OCI-LY1 (cell line): ENCODE data around the gene LRFN3.

Experiments
- H2AFZ ChIP-seq: fragments of 200-600 bp; sonication (generic), shearing (Covaris generic); 2 replicates; pipeline ENCODE4 v1.6.0; 2014; ENCODE audit warnings: antibody characterized with exemption, mild to moderate bottlenecking, low read length
- H3F3A ChIP-seq: fragments of 200-600 bp; sonication (generic), shearing (Covaris generic); 2 replicates; pipeline ENCODE4 v1.6.0; 2014; ENCODE audit warnings: mild to moderate bottlenecking, antibody characterized with exemption, low read length, moderate library complexity; ENCODE audit not compliant: insufficient read depth
- H3K27ac ChIP-seq: fragments of 200-600 bp; sonication (generic); 2 replicates; pipeline ENCODE4 v1.5.1; 2014; ENCODE audit warnings: low read length, mixed run types, mild to moderate bottlenecking, low read depth; ENCODE audit not compliant: poor library complexity, severe bottlenecking
- H3K27me3 ChIP-seq: fragments of 200-600 bp; sonication (generic); 2 replicates; pipeline ENCODE4 v1.6.0; 2014; ENCODE audit warnings: antibody characterized with exemption, mild to moderate bottlenecking, low read length, moderate library complexity; ENCODE audit not compliant: insufficient read depth
- H3K36me3 ChIP-seq: fragments of 200-600 bp; sonication (generic); 2 replicates; pipeline ENCODE4 v1.6.1; 2014; ENCODE audit warnings: mild to moderate bottlenecking, antibody characterized with exemption, low read length, moderate library complexity, mixed read lengths; ENCODE audit not compliant: insufficient read depth
- H3K4me1 ChIP-seq: fragments of 200-600 bp; sonication (generic); 2 replicates; pipeline ENCODE4 v1.5.1; 2014; ENCODE audit warnings: mild to moderate bottlenecking, low read length, moderate library complexity; ENCODE audit not compliant: insufficient read depth, severe bottlenecking
- H3K4me2 ChIP-seq: fragments of 200-600 bp; sonication (generic), shearing (Covaris generic); 2 replicates; pipeline ENCODE4 v1.6.1; 2014; ENCODE audit warnings: low read length
- H3K4me3 ChIP-seq: fragments of 200-600 bp; sonication (generic); 2 replicates; pipeline ENCODE4 v1.5.1; 2014; ENCODE audit warnings: low read length, low read depth, mild to moderate bottlenecking, mixed read lengths; ENCODE audit not compliant: poor library complexity, severe bottlenecking
- H3K79me2 ChIP-seq: fragments of 200-600 bp; shearing (Covaris generic); 2 replicates; pipeline ENCODE4 v1.6.1; 2016; ENCODE audit warnings: mixed run types, low read length, mixed read lengths; ENCODE audit not compliant: insufficient read depth
- H3K9ac ChIP-seq: fragments of 200-600 bp; sonication (generic), shearing (Covaris generic); 2 replicates; pipeline ENCODE4 v1.6.1; 2014; ENCODE audit warnings: mild to moderate bottlenecking, low read length, mixed read lengths
- H3K9me2 ChIP-seq: fragments of 200-600 bp; sonication (generic), shearing (Covaris generic); 2 replicates; pipeline ENCODE4 v1.6.1; 2014; ENCODE audit warnings: low read depth, mild to moderate bottlenecking, low read length, mixed read lengths
- H3K9me3 ChIP-seq: fragments of 200-600 bp; shearing (Covaris generic); 2 replicates; pipeline ENCODE4 v1.6.1; 2014; ENCODE audit warnings: low read length, mixed read lengths
- H4K20me1 ChIP-seq: fragments of 200-600 bp; sonication (generic), shearing (Covaris generic); 2 replicates; pipeline ENCODE4 v1.6.0; 2016; ENCODE audit warnings: mild to moderate bottlenecking, low read length; ENCODE audit not compliant: insufficient read depth
- CTCF ChIP-seq: fragments of 200-600 bp; sonication (generic), shearing (Covaris generic); IDR thresholded peaks from 2 replicates; pipeline ENCODE4 v1.5.1; 2017; ENCODE audit warnings: mild to moderate bottlenecking, antibody characterized with exemption, low read length, moderate library complexity, mixed read lengths
- EZH2 ChIP-seq: fragments of 200-600 bp; sonication (generic), shearing (Covaris generic); IDR thresholded peaks from 2 replicates; pipeline ENCODE4 v1.8.0; 2017; ENCODE audit warnings: borderline replicate concordance, mixed run types, mild to moderate bottlenecking, antibody characterized with exemption, low read length, moderate library complexity, mixed read lengths

Gene LRFN3

DNA sequence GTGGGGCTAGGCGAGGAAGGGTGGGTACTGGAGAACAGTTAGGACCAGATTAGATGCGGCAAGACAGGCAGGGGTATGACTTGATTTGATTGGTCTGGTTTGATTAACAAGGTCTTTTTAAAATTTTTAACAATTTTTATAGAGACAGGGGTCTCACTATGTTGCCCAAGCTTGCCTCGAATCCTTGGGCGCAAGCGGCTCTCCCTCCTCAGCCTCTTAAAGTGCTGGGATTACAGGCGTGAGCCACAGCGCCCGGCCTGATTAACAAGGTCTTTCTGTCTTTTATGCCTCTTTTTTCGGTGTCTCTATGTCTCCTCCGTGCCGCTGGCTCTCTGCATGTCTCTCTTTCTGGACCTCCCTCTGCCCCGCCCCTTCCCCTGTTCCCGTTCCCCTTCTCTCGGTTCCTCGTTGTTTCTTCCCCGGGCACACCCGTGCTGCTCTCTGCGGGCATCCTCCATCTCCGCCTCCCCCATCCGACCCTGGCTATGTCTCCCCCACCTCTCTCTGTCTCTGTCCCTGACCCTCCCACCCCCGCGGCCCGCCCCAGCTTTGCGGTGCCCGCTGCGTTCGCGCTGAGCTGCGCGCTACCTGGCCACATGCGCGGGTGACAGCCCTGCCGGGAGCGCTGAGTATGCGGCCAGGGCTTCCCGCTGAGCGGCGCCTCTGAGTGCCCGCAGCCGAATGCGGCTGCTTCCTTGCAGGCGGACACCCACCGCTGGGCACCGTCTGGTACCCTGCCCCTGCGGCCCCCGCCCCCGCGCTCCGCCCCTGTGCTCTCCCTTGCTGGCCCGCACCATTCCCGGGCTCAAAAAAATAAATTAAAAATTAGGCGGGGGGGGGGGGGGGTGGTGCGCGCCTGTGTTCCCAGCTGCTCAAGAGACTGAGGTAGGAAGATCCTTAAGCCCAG is 50.7 kb downstream of the LRFN3 start:
- Histone ChIP-seq H3K79me2 (no peaks in the 10 kb centered on the region), H2AFZ (no peak overlapping the region), H3K36me3 (no peaks in the 10 kb centered on the region), H3K9ac (peak overlapping the region; percentile 48; the same call in 1 of the 2 replicates), H3K9me2 (no peaks in the 10 kb centered on the region), H3K9me3 (no peaks in the 10 kb centered on the region), H3K27ac (no peak overlapping the region), H3K4me3 (peak overlapping the region; percentile 59), H3F3A (no peaks in the 10 kb centered on the region), H3K27me3 (peaks cover 5% of the 10 kb centered on the region; the same call in 1 of the 2 replicates), H4K20me1 (no peaks in the 10 kb centered on the region), H3K4me2 (peak overlapping the region; percentile 83), H3K4me1 (no peaks in the 10 kb centered on the region)
- TF ChIP-seq EZH2 (no peak), CTCF (peak; percentile 26)

DNA sequence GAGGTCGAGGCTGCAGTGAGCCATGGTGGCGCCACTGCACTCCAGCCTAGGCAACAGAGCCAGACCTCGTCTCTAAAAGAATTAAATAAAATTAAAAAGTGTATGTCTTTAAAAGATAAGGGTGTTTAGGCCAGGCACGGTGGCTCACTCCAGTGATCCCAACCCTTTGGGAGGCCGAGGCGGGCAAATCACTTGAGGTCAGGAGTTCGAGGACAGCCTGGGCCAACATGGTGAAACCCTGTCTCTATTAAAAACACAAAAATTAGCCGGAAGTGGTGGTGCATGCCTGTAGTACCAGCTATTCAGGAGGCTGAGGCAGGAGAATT is 51.4 kb downstream of the LRFN3 start:
- no peak overlapping the region for H2AFZ ChIP-seq
- H3K9me3 ChIP-seq = no peaks in the 10 kb centered on the region
- H3K36me3 ChIP-seq = no peaks in the 10 kb centered on the region
- no peak overlapping the region for H3K27ac ChIP-seq
- no peaks in the 10 kb centered on the region for H4K20me1 ChIP-seq
- H3K27me3 ChIP-seq = peaks cover 5% of the 10 kb centered on the region; the same call in 1 of the 2 replicates
- no peak for TF ChIP-seq EZH2
- 0 out of 2 replicates have a peak, but pooled peaks have one; percentile 4 for TF ChIP-seq CTCF
- H3K9ac ChIP-seq = no peak overlapping the region; the same call in 1 of the 2 replicates
- H3K79me2 ChIP-seq = no peaks in the 10 kb centered on the region
- H3K4me1 ChIP-seq = no peaks in the 10 kb centered on the region
- H3K9me2 ChIP-seq = no peaks in the 10 kb centered on the region
- H3K4me3 ChIP-seq = peak overlapping the region; percentile 59
- peak overlapping the region; percentile 83 for H3K4me2 ChIP-seq
- no peaks in the 10 kb centered on the region for H3F3A ChIP-seq

DNA sequence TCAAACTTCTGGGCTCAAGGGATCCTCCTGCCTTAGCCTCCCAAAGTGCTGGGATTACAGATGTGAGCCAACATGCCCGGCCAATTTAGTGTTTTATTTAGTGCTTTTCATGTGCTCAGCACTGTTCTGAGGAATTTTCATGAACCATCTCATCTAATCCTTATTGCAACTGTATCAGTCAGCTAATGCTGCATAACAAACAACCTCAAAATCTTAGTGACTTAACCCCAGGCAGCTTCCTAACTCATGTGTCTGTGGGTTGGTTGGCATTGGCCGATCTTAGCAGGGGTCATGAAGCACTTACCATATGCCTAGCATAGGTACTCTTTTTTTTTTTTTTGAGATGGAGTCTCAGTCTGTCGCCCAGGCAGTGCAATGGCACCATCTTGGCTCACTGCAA is 52.6 kb downstream of the LRFN3 start:
- no peak overlapping the region for H3K9ac ChIP-seq
- no peak overlapping the region for H3K4me2 ChIP-seq
- no peaks in the 10 kb centered on the region for H3K4me1 ChIP-seq
- H4K20me1 ChIP-seq = no peaks in the 10 kb centered on the region
- no peaks in the 10 kb centered on the region for H3K9me3 ChIP-seq
- no peaks in the 10 kb centered on the region for H3K79me2 ChIP-seq
- no peaks in the 10 kb centered on the region for H3K9me2 ChIP-seq
- H3F3A ChIP-seq = no peaks in the 10 kb centered on the region
- no peak overlapping the region for H3K4me3 ChIP-seq
- H3K36me3 ChIP-seq = no peaks in the 10 kb centered on the region
- TF ChIP-seq EZH2 = no peak
- TF ChIP-seq CTCF = no peak
- H3K27me3 ChIP-seq = peaks cover 5% of the 10 kb centered on the region; the same call in 1 of the 2 replicates
- no peak overlapping the region for H2AFZ ChIP-seq
- H3K27ac ChIP-seq = no peak overlapping the region
